ENCODE results near the gene IQCE.

Gene IQCE

DNA sequence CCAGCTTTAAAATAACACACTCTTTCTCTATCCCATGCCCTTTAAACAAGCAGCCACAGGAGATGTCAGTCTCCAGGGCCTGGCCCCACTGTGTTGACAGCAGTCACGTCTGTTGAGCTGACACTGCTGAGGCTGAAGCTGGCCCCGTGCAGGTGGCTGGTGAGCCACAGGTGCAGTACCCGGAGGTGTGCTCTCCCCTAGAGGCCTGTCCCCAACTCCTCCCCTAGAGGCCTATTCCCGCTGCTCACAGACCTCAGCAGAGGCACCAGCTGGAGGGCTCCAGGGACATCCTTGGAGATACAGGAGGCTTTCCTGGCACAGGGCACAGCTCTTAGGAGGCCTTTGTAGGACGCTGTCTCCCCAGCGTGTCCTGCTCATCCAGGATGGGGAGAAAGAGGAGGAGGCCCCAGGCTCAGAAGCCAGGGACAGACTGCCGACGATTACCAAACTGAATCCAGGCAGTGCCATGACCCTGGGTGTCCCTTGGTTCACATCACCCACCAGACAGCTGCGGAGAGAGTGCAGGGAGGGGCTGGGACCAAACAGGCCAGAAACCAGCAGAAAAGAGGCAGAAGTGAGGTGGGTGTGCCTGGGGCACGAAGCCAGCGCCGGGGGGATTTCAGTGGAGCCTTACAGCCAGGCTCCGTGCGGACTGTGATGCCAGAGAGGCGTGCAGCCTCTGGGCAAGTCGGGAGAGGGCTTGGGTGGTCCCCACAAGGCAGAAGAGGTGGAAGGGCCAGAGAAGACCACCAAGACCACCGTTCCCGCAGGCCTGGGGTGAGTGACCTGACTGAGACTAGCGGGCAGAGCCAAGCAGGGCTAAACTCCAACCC, 54.5 kb downstream of the IQCE start:
- DNase-seq (ENCODE audit: low read depth in 1 of 2, low spot score in 1 of 2): no peak

DNA sequence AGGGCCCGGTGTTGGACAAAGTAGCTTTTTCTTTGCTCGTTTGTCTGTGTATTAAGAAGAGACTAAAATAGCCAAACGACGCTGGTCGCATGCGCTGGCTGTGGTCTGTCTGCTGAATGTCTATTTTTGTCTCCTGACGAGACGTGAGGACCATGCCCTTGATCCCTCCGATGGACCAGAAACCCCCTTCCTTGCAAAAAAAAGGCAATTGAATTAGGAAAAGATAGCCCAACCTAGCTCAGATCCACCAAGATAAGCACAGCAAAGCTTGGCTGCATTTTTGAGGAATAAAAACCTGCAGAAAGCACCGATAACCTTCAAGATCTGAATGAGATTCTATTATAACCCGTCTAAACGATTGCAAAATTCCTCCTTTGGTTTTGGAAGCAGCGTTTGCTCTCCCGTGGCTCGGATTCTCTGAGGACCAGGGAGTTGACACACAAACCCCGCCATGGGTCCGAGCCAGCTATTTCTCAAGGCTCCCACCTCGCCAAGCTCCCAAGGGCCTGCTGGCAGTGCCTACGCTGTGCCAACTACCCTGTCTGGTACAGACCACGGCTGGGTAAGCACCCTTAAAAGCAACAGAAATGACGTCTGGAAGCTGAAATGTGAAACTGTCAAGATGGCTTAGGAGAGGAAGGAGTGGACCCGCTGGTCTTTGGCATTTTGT, 55.3 kb downstream of the IQCE start:
- DNase-seq (ENCODE audit: low read depth in 1 of 2, low spot score in 1 of 2): no peak

DNA sequence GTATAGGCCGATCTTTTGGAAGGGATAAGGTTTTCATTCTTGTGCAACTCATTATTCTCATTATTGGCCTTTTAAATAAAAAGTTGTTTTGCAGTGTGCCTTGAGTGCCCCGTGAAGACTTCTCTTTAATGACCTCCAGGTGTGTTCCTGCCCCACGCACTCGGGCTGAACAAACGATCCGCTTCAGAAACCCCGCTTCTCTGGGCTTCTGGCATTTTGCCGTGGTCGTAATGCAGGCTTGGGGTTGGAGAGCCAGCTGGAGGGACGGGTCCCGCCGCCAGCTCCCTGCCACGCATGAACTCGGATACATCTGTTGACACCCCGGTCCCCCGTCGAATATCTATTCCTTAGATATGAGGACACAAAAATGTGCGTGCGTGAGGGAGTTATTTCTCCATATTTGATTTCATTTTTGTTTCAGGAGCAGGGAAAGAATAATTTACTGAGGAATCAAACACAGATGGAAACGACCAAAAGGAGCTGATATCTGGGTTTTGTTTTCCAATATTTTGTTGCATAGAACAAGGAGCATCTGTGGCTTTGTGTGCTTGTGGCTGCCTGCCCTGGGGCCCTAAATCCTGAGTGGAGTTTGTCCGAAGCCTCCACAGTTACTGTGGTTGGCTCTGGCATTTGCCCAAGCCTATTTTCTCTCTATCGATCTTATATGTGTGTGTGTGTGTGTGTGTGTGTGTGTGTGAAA, 56.0 kb downstream of the IQCE start:
- DNase-seq (ENCODE audit: low read depth in 1 of 2, low spot score in 1 of 2): no peak

DNA sequence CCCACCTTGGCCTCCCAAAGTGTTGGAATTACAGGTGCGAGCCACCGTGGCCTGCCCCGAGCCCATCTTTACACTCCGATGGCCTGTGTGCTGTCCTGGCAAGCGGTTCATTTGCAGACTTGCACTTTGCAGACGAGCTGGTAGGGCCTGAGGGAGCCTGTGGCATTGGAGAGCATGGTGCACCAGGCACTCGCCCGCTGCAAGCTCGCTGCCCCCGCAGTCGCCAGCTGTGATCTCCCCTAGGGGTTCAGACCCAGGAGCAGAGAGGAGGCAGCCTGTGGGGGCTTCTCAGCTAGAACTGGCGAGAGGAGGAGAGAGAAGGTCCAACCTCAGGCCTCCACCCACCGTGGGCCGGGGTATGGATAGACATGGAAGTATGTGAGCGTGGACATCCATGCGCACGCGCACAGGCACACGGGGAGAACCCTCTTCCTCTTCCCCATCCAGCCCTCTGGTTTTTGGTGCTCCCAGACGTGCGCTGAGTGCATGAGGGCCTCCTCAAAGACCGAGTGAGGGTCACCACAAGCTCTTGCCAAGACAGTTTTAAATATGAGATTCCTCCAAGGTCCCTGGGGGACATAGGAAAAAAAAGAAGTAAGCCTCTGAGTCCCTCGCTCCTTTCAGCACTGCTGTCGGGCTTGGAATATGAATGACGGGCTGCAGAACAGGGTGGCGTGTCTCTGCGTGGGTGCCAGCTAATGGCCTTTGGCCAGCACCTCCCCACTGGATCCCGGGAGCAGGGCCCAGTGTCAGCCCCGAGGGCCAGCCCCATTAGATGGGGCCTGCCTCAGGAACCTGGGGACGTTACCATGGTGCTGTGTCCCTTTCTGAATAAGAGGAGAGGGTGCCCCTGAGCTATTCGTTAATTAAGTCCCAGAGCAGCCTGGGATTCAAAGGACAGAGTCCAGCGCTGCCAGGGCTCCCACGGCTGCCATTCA, 57.9 kb downstream of the IQCE start:
- DNase-seq (ENCODE audit: low read depth in 1 of 2, low spot score in 1 of 2): no peak

DNA sequence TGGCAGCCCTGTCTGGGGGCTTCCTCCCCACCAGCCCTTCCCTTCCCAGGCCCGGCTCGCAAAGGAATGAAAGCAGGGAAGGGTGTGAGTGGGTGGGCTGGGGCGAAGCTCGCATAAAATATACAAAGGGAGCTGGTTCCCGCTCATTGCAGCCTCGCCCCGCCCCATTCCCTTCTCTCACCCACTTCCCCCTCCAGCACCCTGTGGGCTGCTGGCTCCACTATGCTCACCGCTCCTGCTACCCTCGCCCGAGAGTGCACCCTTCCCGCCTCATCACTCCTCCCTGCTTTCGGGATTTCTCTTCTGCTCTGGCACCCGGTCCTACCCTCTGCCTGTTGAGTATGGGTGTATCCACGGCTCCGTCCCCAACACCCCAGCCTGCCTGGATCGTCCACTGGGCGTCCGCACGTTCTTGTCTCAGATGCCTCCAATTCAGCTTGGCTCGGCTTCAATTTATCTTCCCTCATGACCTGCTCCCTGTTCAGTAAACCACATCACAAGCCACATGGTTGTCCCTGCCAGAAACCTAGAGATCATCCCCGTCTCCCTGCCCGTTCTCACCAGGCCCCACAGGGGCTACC, 58.6 kb downstream of the IQCE start:
- DNase-seq (ENCODE audit: low read depth in 1 of 2, low spot score in 1 of 2): no peak

DNA sequence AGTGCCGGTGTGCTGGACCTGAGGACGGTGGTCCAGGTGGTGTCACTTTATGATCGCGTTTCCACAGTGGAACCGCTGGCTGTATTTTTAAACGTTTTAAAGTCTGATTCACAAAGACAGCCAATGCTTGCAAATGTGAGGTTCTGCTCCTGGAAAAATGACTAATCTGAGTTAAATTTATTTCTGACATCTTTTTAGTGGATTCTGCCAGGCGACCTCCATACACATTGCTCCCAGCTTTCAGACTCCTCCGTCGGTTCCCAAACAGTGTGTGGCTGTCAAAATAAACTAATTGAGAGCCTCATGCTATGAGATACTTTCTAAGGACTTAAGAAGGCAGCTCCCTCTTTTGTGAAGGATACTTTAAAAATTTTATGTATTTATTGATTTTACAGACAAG, 60.3 kb downstream of the IQCE start:
- DNase-seq (ENCODE audit: low read depth in 1 of 2, low spot score in 1 of 2): no peak

DNA sequence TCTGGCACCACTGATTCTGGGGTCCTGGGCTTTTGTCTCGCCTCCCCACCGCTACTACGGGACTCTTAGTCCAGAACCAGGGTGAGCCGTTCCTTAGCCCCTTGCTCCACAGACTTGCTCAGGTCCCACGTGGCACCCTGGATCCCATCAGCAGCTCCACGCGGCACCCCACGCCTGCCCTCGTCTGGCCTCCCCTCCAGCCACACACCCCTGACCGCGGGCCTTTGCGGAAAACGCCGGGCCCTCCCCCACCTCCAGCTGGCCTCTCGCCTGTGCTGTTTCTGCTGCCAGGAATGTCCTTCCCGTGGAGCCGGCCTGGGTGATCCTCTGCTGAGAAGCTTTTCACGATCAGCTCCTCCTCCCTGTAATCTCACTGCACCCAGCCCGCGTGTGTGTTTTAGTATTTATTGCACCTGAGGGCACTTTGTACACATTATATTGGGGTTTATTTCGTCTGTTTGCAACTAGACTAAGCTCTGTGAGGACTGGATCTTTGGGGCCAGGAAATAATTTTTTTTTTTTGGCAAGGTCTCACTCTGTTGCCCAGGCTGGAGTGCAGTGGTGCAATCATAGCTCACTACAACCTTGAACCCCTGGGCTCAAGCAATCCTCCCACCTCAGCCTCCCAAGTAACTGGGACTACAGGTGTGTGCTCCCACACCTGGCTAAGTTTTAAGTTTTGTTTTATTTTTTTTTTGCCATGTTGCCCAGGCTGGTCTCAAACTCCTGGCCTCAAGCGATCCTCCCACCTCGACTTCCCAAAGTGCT, 62.5 kb downstream of the IQCE start:
- no peak for DNase-seq (ENCODE audit: low read depth in 1 of 2, low spot score in 1 of 2)

DNA sequence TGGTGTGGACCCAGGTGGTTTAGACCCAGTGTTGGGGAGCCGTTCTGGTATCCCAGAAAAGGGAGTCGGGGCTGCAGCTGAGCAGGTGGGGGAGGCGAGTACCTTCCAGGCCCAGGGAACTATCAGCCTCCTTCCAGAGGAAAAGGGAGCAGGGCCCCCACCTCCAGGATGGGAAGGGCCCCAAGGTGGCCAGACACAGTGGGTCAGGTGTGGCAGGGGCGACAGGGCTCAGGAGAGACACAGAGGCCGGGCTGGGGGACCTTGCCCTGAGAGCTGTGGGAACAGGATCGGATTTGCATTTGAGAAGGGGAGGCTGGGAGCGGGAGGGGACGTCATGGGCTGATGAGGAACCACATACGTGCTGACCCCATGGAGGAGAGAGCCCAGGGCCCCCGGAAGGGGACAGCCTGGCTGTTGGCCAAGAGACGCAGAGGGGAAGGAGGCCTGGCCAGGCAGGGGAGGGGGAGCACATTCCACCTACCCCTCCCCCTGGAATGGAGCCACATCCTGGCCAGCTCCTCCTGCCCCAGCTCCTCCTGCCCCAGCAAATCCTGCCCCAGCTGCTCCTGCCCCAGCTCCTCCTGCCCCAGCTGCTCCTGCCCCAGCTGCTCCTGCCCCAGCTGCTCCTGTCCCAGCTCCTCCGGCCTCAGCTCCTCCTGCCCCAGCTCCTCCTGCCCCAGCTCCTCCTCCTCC, 63.3 kb downstream of the IQCE start:
- no peak for DNase-seq (ENCODE audit: low read depth in 1 of 2, low spot score in 1 of 2)

DNA sequence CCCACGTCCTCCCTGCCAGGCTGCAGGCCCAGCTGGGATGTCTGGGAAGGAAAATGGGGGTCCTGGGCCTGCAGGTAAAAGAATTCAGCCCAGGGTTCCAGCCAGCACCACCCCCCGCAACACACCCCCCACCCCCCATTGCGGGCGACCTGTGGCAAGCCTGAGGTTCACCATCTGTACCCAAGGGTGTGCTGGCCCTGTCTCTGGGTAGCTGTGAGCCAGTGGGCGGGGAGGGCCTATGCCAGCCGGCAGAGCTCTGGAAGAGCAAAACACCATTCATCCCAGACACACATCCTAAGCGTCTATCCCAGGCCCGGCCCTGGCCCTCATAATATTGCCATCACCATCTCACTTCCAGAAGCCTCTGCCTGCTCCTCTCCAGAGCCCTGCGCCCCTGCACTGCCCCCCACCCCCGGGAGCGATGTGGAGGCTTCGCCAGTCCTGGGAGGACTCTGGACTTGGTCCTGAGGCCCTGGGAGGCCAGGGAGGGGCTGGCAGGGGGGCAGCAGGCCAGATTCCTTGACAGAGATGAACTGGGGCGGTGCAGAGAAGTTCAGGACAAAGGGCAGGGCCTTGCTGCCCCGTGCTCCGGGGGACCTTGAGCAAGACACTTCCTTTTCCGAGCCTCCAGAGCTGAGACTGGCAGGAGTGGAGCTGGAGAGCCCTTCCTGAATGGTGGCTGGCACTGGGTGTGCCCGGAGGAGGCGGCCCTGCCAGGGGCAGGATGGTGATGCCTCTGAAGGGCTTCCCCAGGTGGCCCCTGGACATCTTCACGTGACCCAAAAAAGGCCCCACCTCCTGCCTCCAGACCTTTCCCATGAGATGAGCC, 64.3 kb downstream of the IQCE start:
- no peak for DNase-seq (ENCODE audit: low read depth in 1 of 2, low spot score in 1 of 2)

DNA sequence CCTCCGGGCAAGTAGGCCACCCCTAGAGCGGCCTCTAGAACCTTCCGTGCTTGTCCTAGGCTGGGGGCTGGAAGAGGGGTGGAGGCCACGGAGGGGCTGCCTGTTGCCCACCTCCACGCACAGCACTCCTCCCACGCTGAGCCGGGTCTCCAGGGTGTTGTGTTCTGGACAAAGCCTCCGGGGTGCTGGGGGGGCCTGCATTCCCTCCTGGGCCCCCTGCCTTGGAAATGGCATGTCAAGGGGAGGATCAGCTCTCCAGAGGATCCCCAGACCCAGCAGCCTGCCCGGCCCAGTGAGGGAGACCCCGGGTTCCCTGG, 64.9 kb downstream of the IQCE start:
- no peak for DNase-seq (ENCODE audit: low read depth in 1 of 2, low spot score in 1 of 2)

DNA sequence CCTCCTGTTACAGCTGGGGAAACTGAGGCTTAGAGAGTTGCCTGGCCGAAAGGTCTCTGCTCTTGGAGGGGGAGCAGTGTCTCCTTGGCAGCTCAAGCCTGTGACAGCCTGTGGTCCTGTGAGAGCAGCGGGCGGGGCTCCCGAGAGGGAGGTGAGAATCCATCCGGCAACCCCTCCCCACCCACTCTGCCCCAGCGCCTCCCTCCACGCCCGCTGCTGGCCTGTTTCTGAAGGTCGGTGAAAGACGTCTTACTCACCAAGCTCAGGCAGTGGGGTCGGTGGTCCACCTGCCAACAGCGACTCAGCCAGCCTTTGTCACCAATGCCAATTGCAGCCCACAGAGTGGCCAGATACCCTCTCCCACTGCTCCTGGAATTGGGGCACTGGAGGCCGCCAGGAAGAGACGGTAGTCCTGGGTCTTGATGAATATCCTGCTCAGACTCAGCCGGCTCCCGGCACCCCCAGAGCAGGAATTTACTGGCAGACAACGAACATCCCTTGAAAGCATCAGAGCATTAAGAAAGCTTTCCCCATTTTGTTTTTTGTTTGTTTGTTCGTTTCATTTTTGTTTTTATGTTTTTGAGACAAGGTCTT, 65.6 kb downstream of the IQCE start:
- DNase-seq (ENCODE audit: low read depth in 1 of 2, low spot score in 1 of 2): no peak

DNA sequence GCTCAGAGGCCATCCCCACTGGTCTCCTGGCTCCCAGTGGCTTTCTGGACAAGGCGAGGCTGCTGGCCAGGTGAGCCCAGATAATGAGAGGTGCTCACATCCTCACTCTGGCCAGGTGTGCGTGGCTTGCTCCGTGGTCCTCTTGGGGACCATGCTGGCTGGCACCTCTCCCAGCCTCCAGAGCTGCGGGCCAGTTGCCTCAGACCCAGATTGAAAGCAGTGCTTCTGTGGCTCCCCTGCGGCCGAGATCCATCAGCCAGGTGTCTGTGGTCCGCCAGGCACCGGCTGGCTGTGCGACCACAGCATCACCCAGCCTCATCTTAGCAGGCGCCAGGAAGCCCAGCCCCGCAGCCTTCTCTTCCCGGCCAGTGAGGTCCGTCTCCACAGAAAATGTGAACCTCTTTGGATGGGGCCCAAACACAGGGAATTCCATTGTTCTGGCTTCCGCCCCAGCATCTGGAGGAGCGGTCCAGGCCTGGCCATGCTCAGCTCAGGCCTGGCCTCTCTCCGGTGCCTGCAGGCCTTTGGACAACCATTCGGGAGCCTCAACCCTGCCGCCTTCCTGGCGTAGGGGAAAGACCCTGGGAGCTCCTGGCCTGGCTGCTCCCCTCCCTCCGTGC, 67.8 kb downstream of the IQCE start:
- DNase-seq (ENCODE audit: low read depth in 1 of 2, low spot score in 1 of 2): no peak

DNA sequence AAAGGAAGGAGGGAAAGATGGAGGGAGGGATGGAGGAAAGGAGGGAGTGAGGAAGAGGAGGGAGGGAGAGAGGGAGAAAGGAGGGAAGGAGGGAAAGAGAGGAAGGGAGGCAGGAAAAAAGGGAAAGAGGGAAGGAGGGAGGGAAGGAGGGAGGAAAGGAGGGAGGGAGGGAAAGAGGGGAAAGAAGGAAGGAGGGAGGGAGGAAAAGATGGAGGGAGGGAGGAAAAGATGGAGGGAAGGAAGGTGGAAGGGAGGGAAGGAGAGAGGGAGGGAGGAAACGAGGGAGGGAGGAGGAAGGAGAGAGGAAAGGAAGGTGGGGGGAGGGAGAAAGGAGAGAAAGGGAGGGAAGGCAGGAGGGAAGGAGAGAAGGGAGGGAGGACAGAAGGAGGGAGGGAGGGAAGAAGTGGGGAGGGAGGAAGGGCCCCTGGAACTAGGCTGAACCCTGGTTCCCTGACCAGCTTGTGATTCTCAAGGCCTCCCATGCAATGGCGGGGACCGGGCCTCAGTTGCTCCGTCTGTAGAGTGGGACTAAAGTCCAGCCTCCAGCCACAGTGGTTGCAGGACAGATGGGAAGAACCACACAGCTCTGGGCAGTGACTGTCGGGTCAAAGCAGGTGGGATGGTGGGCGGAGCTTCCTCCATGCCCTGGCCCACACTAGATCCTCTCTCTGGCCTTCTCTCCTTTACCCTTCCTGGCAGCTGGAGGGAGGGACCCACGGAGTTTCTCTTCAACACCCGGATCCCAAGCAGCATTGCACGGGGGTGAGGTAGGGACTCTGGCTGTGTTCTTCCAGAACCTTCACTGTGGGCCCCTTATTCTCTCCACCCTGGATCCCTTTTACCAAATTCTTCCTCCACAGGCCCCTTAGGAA, 68.7 kb downstream of the IQCE start:
- no peak for DNase-seq (ENCODE audit: low read depth in 1 of 2, low spot score in 1 of 2)

DNA sequence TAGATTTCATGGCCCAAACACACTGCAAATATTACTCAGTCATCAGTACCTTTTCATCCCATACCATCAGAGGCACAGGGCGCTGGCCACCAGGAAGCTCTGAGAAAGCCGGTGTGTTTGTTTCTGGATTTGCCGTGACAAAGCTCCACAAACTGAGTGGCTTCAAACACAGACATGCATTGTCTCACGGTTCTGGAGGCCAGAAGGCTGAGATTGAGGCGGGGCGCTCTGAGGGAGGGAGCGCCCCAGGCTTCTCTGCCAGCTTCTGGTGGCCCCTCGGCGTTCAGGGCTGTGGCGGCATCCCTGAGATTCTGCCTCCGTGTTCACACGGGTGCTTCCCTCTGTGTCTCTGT, 69.3 kb downstream of the IQCE start:
- no peak for DNase-seq (ENCODE audit: low read depth in 1 of 2, low spot score in 1 of 2)

DNA sequence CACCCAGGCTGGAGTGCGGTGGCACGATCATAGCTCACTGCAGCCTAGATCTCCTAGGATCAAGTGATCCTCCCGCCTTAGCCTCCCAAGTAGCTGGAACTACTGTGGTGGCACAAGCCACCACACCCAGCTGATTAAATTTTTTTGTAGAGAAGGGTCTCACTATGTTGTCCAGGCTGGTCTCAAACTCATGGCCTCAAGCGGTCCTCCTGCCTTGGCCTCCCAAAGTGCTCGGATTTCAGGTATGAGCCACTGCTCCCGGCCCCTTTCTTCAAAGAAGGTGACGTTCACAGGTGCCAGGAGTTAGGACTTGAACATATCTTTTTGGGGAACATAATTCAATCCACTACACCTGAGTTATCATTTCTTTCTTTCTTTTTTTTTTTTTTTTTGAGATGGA, 70.1 kb downstream of the IQCE start:
- DNase-seq (ENCODE audit: low read depth in 1 of 2, low spot score in 1 of 2): no peak

DNA sequence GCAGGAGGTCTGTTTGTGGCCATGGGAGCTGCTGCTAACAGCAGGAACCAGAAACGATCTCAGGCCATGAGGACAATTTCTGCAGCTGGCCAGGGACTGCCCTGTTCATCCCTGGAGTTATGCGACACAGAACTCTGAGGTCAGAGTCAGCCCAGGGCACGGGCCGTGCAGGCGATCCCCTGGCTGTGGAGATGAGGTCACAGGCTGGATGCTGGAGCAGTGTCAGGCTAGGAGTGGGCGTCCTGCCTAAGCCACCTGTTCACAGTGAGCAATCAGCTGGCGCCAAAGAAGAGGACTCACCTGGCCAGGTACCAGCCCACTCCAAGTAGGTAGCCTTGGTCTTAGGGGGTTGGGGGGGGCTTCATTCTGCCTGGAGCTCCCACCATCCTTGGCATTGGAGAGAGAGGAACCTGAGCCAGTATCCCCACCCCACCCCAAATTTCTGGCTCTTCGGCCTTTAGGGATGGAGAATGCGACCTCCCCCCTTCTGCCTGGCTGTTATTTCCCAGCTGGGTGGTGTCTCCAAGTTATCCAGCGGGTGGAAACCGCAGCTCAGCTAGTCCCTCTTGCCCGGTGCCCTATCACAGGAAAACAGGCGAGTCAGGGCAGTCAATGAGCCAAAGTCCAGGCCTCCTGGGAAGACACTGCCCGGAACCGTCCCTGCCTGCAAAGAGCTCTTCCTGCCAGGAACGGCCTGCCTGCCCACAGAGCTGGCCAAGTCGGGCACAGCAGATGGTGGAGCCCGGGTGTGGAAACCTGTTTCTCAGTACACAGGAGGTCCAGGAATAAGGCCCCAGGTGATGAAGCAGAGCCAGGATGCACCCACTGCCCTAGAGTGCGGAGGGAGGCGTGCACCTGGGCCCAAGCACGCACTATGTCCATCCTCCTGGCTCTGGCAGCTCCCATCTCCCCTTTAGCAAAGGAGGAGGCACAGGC, 71.2 kb downstream of the IQCE start:
- DNase-seq (ENCODE audit: low read depth in 1 of 2, low spot score in 1 of 2): no peak

Measured in activated T-helper 1 cell treated with anti-CD3 and anti-CD28 coated beads, Interleukin-2, amount 50 U/mL, for 16 hours (primary cell).